ENCODE measurements around the gene MISP. TPM values are rescaled to one million over a fixed set of nuclear protein-coding genes. Genes with fewer than 3 reads are reported as not detected.

The MISP gene
- total and polyA plus RNA-seq, 2 of the 8 experiments (the other 6 are each of a cell fraction or from before 2014, with no cell fraction given): 0.43 to 0.45 TPM

DNA sequence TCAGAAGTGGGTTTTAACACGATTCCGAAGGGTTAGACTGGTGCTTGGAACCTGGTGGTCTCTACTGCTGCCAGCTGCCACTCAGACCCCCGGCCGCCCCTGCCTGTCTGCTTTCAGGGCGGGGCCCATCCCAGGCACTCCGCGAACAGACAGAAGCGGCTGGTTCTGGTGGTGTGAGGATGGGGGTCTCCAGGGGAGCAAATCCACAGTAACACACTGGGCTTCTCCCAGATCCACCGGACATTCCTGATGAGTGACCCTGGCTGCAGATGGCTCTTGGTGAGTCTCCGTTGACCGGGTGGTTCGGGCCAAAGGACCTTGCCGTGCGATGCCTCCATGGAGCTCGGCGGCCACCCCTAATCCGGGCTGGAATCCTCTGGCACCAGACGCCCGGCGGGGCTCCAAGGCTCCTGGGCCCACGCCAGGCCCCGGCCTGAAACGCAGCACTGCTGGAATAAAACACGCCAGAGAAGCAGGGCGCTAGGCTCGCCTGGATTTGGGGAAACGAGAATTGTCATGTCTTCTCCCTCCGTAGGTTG lies 44.2 kb downstream of the MISP start:
- H3K79me1 ChIP-seq (ENCODE audit: low read depth, low read length): no peaks in the 10 kb centered on the region
- H3K23ac ChIP-seq (ENCODE audit: insufficient read length): no peak overlapping the region
- H4K20me1 ChIP-seq (replicated peaks in 1 of 2; ENCODE audit: control insufficient read depth in 1 of 2, insufficient read depth in 2 of 2, low read length in 2 of 2): peaks cover 12 to 15% of the 10 kb centered on the region in 2 experiments
- no peak overlapping the region for H2AFZ ChIP-seq (ENCODE audit: low read length)
- H3K27me3 ChIP-seq (replicated peaks in 1 of 4; ENCODE audit: control insufficient read depth in 3 of 4, extremely low read depth in 1 of 4, insufficient read depth in 3 of 4, low read length in 3 of 4): no peaks in the 10 kb centered on the region
- peaks cover 0 to 5% (median 2%) of the 10 kb centered on the region in 4 experiments; a peak in 5 of 8 replicates for H3K36me3 ChIP-seq (ENCODE audit: control insufficient read depth in 2 of 4, insufficient read depth in 4 of 4, low read length in 3 of 4)
- no peaks in the 10 kb centered on the region for H3K9me3 ChIP-seq (ENCODE audit: insufficient read depth in 2 of 2, low read depth in 1 of 2, low read length in 1 of 2)
- H3K79me2 ChIP-seq (ENCODE audit: control insufficient read depth in 1 of 2, insufficient read depth in 2 of 2, low read length in 2 of 2): peaks cover 22 to 23% of the 10 kb centered on the region in 2 experiments
- H2AK5ac ChIP-seq (ENCODE audit: low read depth, low read length): no peak overlapping the region
- no peak overlapping the region for H3K4ac ChIP-seq (replicated peaks; ENCODE audit: insufficient read length, low read depth, low read length)
- peak overlapping the region; percentile 32; the same call in 1 of the 2 replicates for H2BK20ac ChIP-seq (ENCODE audit: low read length)
- H3K27ac ChIP-seq (ENCODE audit: low read depth, low read length): no peak overlapping the region
- H2BK5ac ChIP-seq (ENCODE audit: low read depth, low read length): no peak overlapping the region
- H3K9ac ChIP-seq (replicated peaks in 1 of 4; ENCODE audit: extremely low read depth in 1 of 4, low read depth in 3 of 4, low read length in 3 of 4): no peak overlapping the region
- H2BK12ac ChIP-seq (ENCODE audit: low read depth, low read length): no peak overlapping the region
- no peak overlapping the region for H4K91ac ChIP-seq (replicated peaks; ENCODE audit: insufficient read length, low read length)
- CTCF ChIA-PET (ENCODE audit: partially characterized antibody): interaction anchor here (0.5 to 0.8 kb wide), 2 partner anchors 22 to 128 kb away, joined by 3 read pairs; no protein-coding TSS in a partner anchor
- DNase-seq (ENCODE audit: low read depth in 1 of 2, low spot score in 2 of 2): peak in 1 of 2 experiments; percentile 48
- H3K4me1 ChIP-seq (replicated peaks in 1 of 4; ENCODE audit: control insufficient read depth in 3 of 4, insufficient read depth in 4 of 4, low read length in 3 of 4): peaks cover 0 to 23% (median 15%) of the 10 kb centered on the region in 4 experiments; a peak in 6 of 7 replicates
- no peak overlapping the region for H3K4me2 ChIP-seq (ENCODE audit: insufficient read depth in 1 of 2, low read depth in 2 of 2, low read length in 2 of 2)
- H3K4me3 ChIP-seq (ENCODE audit: extremely low read depth in 1 of 4, insufficient read depth in 2 of 4, low read depth in 3 of 4, low read length in 4 of 4): no peak overlapping the region
- no peak for FAIRE-seq
- H4K5ac ChIP-seq (ENCODE audit: insufficient read length, low read depth, low read length): no peak overlapping the region
- WGBS, 2 experiments (ENCODE audit: extremely low coverage in 1 of 2, insufficient coverage in 1 of 2, insufficient read length in 1 of 2, insufficient replicate concordance in 2 of 2, low coverage in 1 of 2, low lambda C conversion rate in 2 of 2, missing lambda C conversion rate in 1 of 2): 92% methylated on average over 28 of the region's 28 CpGs; no CpG with 5 or more reads in 1 of the 2 experiments
- no peak overlapping the region for H4K8ac ChIP-seq (ENCODE audit: extremely low read depth, insufficient read depth, low read length)
- H3K23me2 ChIP-seq (ENCODE audit: low read depth, low read length): peaks cover 10% of the 10 kb centered on the region; the same call in 1 of the 2 replicates
- H2BK120ac ChIP-seq (replicated peaks; ENCODE audit: low read depth, low read length): no peak overlapping the region
- no peak overlapping the region for H3K14ac ChIP-seq (ENCODE audit: insufficient read length)
- H3K56ac ChIP-seq (replicated peaks; ENCODE audit: insufficient read length, low read depth, low read length): no peak overlapping the region
- POLR2A ChIA-PET (ENCODE audit: partially characterized antibody): interaction anchor here (1.3 to 16.9 kb wide), 7 partner anchors 8 to 28 kb away, joined by 4 to 277 read pairs (median 53); partner anchors contain the start of genes AZU1 and PLPPR3
- H3K18ac ChIP-seq (ENCODE audit: extremely low read depth, low read length): no peak overlapping the region; the same call in 1 of the 2 replicates
- 0 out of 2 replicates have a peak overlapping the region, but pooled peaks have one; percentile 29 for H2BK15ac ChIP-seq (ENCODE audit: low read length)
- no peak for TF ChIP-seq NRF1 (IDR thresholded peaks at IDR 0.05; ENCODE audit: low read depth, low read length)
- TF ChIP-seq SRF (IDR thresholded peaks at IDR 0.05; ENCODE audit: low read depth, low read length): no peak
- TF ChIP-seq HDAC6 (IDR thresholded peaks at IDR 0.05; ENCODE audit: low read depth, low read length): no peak
- TF ChIP-seq HDAC2 (IDR thresholded peaks at IDR 0.05; ENCODE audit: borderline replicate concordance in 1 of 2, low read depth in 2 of 2, low read length in 2 of 2): no peak
- no peak for TF ChIP-seq CBX5 (IDR thresholded peaks at IDR 0.05; ENCODE audit: low read depth, low read length)
- TF ChIP-seq, protein P1, sequence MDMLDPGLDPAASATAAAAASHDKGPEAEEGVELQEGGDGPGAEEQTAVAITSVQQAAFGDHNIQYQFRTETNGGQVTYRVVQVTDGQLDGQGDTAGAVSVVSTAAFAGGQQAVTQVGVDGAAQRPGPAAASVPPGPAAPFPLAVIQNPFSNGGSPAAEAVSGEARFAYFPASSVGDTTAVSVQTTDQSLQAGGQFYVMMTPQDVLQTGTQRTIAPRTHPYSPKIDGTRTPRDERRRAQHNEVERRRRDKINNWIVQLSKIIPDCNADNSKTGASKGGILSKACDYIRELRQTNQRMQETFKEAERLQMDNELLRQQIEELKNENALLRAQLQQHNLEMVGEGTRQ (IDR thresholded peaks at IDR 0.05; ENCODE audit: low read length): no peak
- no peak for TF ChIP-seq SIN3A (conservative IDR thresholded peaks at IDR 0.05 in 1 of 2, IDR thresholded peaks at IDR 0.05 in 1 of 2; ENCODE audit: low read depth in 1 of 2, low read length in 2 of 2)
- TF ChIP-seq EGR1 (IDR thresholded peaks at IDR 0.05; ENCODE audit: borderline replicate concordance, low read depth, low read length): no peak
- no peak for TF ChIP-seq RBBP5 (IDR thresholded peaks at IDR 0.05; ENCODE audit: borderline replicate concordance, low read depth, low read length)
- TF ChIP-seq POLR2A (IDR thresholded peaks at IDR 0.05; ENCODE audit: control extremely low read depth in 1 of 2, low read depth in 2 of 2, low read length in 2 of 2): no peak
- TF ChIP-seq, protein P2, sequence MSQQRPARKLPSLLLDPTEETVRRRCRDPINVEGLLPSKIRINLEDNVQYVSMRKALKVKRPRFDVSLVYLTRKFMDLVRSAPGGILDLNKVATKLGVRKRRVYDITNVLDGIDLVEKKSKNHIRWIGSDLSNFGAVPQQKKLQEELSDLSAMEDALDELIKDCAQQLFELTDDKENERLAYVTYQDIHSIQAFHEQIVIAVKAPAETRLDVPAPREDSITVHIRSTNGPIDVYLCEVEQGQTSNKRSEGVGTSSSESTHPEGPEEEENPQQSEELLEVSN (IDR thresholded peaks at IDR 0.05): no peak
